ENCODE data around the gene KNCN. TPM values are rescaled to one million over a fixed set of nuclear protein-coding genes. Genes with fewer than 3 reads are reported as not detected.

Gene KNCN
- total RNA-seq, 1 donor from 2014 or later: not detected

DNA sequence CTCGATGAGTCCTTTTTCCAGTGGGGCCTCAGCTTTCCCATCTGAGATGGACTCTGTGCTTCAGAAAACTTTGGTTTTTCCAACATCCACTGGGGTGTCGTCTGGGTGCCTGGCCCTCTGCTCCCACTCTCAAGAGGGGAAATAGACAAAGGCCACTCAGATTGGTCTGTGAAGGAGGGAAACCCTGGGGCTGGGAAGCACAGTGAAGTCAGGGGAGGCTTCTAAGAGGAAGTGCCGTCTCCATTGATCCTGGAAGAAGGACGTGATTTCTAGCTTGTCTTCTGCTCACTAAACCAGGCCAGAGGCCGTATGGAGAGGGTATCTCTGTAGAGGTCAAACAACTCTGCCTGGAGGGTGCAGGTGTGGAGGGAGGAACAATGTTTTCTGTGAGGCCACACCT, 5.2 kb downstream of the KNCN start:
- H3K4me3 ChIP-seq (ENCODE audit: low read depth, low read length): no peak overlapping the region
- TF ChIP-seq, protein P1, sequence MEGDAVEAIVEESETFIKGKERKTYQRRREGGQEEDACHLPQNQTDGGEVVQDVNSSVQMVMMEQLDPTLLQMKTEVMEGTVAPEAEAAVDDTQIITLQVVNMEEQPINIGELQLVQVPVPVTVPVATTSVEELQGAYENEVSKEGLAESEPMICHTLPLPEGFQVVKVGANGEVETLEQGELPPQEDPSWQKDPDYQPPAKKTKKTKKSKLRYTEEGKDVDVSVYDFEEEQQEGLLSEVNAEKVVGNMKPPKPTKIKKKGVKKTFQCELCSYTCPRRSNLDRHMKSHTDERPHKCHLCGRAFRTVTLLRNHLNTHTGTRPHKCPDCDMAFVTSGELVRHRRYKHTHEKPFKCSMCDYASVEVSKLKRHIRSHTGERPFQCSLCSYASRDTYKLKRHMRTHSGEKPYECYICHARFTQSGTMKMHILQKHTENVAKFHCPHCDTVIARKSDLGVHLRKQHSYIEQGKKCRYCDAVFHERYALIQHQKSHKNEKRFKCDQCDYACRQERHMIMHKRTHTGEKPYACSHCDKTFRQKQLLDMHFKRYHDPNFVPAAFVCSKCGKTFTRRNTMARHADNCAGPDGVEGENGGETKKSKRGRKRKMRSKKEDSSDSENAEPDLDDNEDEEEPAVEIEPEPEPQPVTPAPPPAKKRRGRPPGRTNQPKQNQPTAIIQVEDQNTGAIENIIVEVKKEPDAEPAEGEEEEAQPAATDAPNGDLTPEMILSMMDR (conservative IDR thresholded peaks at IDR 0.05; ENCODE audit: low read depth, low read length): no peak
- DNase-seq (ENCODE audit: low read depth): no peak

DNA sequence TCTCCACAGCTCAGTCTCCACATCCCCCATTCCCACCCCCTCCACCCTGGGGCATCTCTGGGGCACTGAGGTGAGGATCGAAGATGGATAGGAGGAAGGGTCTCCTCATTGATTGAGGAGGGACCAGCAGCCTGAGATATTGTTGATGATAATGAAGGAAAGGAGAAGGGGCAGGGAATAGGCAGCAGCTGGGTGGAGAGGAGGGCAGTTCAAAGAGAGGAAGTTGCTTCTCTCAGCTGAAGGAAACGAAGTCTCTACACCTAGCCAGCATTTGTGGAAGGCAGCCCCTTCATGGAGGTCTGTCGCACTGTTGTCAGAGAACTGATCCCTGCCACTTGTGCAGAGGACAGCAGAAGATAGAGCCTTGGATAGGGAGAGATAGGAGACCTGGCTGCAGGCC, 5.7 kb downstream of the KNCN start:
- TF ChIP-seq, protein P1 (conservative IDR thresholded peaks at IDR 0.05; ENCODE audit: low read depth, low read length): no peak
- DNase-seq (ENCODE audit: low read depth): no peak
- no peak overlapping the region for H3K4me3 ChIP-seq (ENCODE audit: low read depth, low read length)

DNA sequence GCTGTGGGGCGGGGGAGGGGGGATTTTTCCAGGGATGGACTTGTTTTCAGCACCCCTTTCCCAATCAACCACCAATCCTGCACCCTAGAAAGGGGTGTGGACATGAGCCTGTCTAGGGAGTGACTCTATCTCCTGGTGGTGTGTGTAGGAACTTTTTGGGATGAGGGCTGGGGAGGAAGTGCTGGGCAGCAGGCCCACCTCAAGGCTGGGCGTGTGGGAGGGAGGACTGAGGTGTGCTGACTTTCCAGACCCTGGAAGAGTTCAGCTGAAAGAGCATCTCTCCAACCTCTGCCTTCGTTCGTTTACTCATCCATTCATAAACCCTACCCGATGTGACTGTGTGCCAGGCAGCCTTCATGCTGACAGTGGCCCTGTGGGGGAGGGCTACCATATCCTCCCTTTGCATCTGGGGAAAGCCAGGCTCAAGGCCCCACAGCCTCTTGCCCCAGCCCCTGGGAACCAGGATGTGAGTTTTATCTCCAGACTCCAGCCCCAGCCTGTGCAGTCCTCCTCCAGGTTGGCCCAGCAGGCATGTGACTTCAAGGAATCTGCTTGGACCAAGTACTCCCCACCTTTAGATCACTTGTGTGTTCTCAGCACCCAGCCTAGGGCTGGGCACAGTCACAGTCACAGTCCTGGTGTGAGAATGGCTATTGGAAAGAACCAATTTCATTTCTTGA, 6.7 kb downstream of the KNCN start:
- no peak for DNase-seq (ENCODE audit: low read depth)
- TF ChIP-seq, protein P1 (conservative IDR thresholded peaks at IDR 0.05; ENCODE audit: low read depth, low read length): no peak
- no peak overlapping the region for H3K4me3 ChIP-seq (ENCODE audit: low read depth, low read length)

DNA sequence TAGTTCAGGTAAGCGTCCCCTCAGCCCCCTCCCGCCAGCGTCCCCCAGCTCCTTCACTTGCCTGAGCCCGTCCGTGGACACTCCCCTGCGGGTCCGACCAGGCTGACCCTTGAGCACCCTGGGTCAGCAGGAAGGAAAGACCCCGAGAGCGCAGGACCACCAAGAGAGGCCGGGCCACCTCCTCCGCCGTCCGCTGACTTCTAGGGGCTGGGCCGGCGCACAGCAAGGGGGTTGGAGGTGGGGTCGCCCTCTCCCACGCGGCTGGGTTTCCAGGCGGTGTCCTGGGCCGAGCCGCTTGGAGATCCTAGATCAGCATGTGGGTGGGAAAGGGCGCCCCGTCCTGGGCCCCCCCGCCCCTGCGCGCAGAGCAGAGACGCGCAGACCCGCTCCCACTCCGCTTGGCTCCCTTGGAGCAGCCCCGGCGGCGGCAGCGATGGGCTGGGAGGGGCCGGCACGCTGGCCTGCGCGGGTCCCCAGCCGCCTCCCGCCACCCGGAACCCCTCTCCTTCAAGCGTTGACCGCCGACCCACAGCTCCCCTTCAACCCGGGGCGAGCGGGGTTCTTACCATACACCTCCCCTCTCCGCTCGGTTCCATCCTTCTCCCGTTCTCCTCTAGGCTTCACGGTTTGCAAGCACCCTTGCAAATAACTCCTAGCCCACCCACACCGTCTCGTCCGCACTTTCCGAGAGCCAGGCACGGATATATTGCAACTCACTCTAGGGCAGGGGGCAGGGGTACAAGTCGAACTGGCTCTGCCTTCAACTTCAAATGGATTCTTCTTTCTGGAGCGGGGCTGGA, 7.5 kb downstream of the KNCN start:
- TF ChIP-seq, protein P1 (conservative IDR thresholded peaks at IDR 0.05; ENCODE audit: low read depth, low read length): no peak
- DNase-seq (ENCODE audit: low read depth): no peak
- no peak overlapping the region for H3K4me3 ChIP-seq (ENCODE audit: low read depth, low read length)

DNA sequence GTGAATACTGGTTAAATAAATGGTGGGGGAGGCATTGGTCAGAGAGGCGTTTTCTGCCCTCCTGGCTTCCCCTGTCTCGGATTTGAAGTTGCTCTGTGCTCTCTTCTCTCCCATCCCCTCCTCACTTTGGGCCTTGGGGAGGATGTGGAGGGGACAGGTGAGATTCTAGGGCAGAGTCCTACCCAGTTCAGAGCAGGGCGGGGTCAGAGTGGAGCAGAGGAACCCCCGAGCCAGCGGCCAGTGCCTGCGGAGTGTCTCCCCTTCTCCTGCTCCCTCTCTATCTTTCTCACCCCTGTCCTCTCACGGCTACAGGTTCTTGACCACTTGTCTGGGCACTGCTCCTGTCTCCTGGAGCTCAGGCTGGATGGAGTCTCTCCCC, 8.1 kb downstream of the KNCN start:
- no peak for DNase-seq (ENCODE audit: low read depth)
- TF ChIP-seq, protein P1 (conservative IDR thresholded peaks at IDR 0.05; ENCODE audit: low read depth, low read length): no peak
- no peak overlapping the region for H3K4me3 ChIP-seq (ENCODE audit: low read depth, low read length)

DNA sequence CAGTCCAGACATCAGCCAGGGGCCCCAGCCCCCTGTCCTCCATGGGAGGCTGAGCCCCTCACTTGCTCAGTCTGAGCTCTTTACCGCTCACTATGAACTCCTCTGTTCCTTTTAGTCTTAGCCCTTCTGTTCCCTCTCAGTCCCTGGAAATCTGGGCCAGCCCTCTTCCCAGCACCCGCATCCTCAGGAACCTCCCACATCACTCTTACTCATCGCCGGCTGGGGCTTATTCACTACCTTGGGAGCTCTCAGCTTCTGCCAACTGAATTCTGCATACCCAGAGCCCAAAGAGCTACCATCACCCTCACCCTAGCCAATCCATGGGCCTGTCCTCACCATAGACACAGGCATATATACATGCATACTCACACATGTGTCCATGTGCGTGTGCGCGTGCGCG, 11.5 kb downstream of the KNCN start:
- TF ChIP-seq, protein P1 (conservative IDR thresholded peaks at IDR 0.05; ENCODE audit: low read depth, low read length): no peak
- DNase-seq (ENCODE audit: low read depth): no peak
- no peak overlapping the region for H3K4me3 ChIP-seq (ENCODE audit: low read depth, low read length)

Data from epithelial cell of proximal tubule (primary cell).